ENCODE measurements around the gene NMBR.

DNA sequence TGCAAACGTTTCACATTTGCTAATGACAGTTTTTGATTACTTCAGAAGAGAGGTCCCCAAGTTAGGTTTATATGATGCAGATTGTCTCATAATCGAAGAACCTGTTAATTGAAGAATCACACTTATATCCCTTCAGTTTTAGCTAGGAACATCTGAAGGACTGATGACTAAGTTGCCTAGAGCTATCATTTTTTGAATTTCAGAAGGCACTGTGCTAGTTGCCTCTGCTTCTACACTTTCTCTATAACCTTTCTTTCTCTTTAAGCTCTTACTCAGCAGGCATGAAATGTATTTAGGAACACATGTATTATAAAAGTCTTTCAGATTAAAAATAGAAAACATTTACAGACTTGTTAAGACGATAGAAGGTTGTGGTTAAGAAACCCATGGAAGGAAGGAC, 28.6 kb downstream of the NMBR start:
- TF ChIP-seq POLR2A (IDR thresholded peaks at IDR 0.05; ENCODE audit: low read depth) (no peak), POLR2AphosphoS5 (IDR thresholded peaks at IDR 0.05) (no peak), EP300 (IDR thresholded peaks at IDR 0.05) (no peak)
- TF ChIP-seq, protein P1, sequence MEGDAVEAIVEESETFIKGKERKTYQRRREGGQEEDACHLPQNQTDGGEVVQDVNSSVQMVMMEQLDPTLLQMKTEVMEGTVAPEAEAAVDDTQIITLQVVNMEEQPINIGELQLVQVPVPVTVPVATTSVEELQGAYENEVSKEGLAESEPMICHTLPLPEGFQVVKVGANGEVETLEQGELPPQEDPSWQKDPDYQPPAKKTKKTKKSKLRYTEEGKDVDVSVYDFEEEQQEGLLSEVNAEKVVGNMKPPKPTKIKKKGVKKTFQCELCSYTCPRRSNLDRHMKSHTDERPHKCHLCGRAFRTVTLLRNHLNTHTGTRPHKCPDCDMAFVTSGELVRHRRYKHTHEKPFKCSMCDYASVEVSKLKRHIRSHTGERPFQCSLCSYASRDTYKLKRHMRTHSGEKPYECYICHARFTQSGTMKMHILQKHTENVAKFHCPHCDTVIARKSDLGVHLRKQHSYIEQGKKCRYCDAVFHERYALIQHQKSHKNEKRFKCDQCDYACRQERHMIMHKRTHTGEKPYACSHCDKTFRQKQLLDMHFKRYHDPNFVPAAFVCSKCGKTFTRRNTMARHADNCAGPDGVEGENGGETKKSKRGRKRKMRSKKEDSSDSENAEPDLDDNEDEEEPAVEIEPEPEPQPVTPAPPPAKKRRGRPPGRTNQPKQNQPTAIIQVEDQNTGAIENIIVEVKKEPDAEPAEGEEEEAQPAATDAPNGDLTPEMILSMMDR (IDR thresholded peaks at IDR 0.05): no peak

All from esophagus muscularis mucosa (tissue), 4 donors.